A549 (cell line): ENCODE data around the gene PLIN3. TPM values are rescaled to one million over a fixed set of nuclear protein-coding genes. Genes with fewer than 3 reads are reported as not detected.

Experiments used
- ATAC-seq, 2 experiments: fragments of 200-7000 bp in 1 of 2; fragments of >200 bp in 1 of 2; cut with Nextera tagmentation in 1 of 2; cut with Tn5 transposase in 1 of 2; 3 replicates each; pipeline versions ENCODE4 v1.8.0 to v1.9.1; 2018 to 2020; ENCODE audit warnings: mild to moderate bottlenecking in 1 of 2, moderate library complexity in 1 of 2
- CTCF ChIA-PET: fragments of 300-600 bp; sonication (Branson Sonifier 250); formaldehyde crosslinking; extraction: SDS; loops from one replicate; lab custom pipeline; 2021; ENCODE audit warnings: antibody characterized with exemption, inconsistent platforms; lab: Yijun Ruan, JAX
- POLR2A ChIA-PET: fragments of 350-600 bp; formaldehyde crosslinking; extraction: SDS; loops from one replicate; lab custom pipeline; 2021; ENCODE audit warnings: antibody characterized with exemption, inconsistent platforms; lab: Yijun Ruan, JAX
- DNase-seq, 2 experiments: peaks; one replicate each; pipeline versions ENCODE4 v3.0.0 to v3.0.0-alpha.2; 2011 to 2016; ENCODE audit warnings: low read depth in 1 of 2, low spot score in 1 of 2
- FAIRE-seq: peaks from 2 replicates; lab custom pipeline; 2011; peaks lifted over from hg19 to GRCh38; lab: Jason Lieb, UNC
- H3K27ac ChIP-seq, 2 experiments: fragments of >200 bp; sonication (Bioruptor Twin); formaldehyde crosslinking; 3 replicates each; pipeline ENCODE4 v1.5.1; 2016 to 2017
- H3K4me1 ChIP-seq: fragments of >200 bp; sonication (Bioruptor Twin); formaldehyde crosslinking; 3 replicates; pipeline ENCODE4 v1.6.1; 2016
- H3K4me2 ChIP-seq: fragments of >200 bp; sonication (Bioruptor Twin); formaldehyde crosslinking; 3 replicates; pipeline ENCODE4 v1.6.1; 2016
- H3K4me3 ChIP-seq: fragments of >200 bp; sonication (Bioruptor Twin); formaldehyde crosslinking; 3 replicates; pipeline ENCODE4 v1.5.1; 2016
- H3K9me3 ChIP-seq: fragments of >200 bp; sonication (Bioruptor Twin); formaldehyde crosslinking; 3 replicates; pipeline ENCODE4 v1.6.1; 2016
- ATOH8 ChIP-seq: fragments of 250-450 bp; sonication (Bioruptor Pico); IDR thresholded peaks from 2 replicates; pipeline ENCODE4 v1.5.0; 2020; ENCODE audit warnings: low read depth, mild to moderate bottlenecking, moderate library complexity
- BCL3 ChIP-seq: fragments of >200 bp; sonication (Bioruptor Twin); formaldehyde crosslinking; IDR thresholded peaks from 3 replicates; pipeline ENCODE4 v1.6.1; 2016
- CEBPB ChIP-seq, 2 experiments: fragments of >200 bp in 1 of 2; sonication (Bioruptor Twin) in 1 of 2; formaldehyde crosslinking in 1 of 2; IDR thresholded peaks; 2 replicates each; pipeline ENCODE4 v1.6.1; 2012 to 2016
- EHMT2 ChIP-seq: fragments of 200-600 bp; sonication (generic); IDR thresholded peaks from 2 replicates; pipeline ENCODE4 v1.6.1; 2016; ENCODE audit warnings: antibody characterized with exemption, low read depth, mild to moderate bottlenecking, moderate library complexity
- FOSL2 ChIP-seq, 2 experiments: fragments of 450-650 bp in 1 of 2; fragments of >200 bp in 1 of 2; sonication (Bioruptor Twin) in 1 of 2; formaldehyde crosslinking; IDR thresholded peaks; 2 replicates each; pipeline versions ENCODE4 v1.5.0 to v1.6.1; 2016 to 2020; ENCODE audit warnings: mild to moderate bottlenecking in 1 of 2, moderate library complexity in 1 of 2
- HEYL ChIP-seq: fragments of 250-450 bp; sonication (Bioruptor Pico); IDR thresholded peaks from 2 replicates; pipeline ENCODE4 v1.8.0; 2021; ENCODE audit warnings: mild to moderate bottlenecking, moderate library complexity
- JUN ChIP-seq, 2 experiments: fragments of >200 bp; sonication (Bioruptor Twin); formaldehyde crosslinking; IDR thresholded peaks; 2 replicates in 1 of 2; 3 replicates in 1 of 2; pipeline ENCODE4 v1.6.1; 2016 to 2017
- KDM5A ChIP-seq: fragments of 200-600 bp; sonication (generic); IDR thresholded peaks from 2 replicates; pipeline ENCODE4 v1.6.1; 2016; ENCODE audit warnings: antibody characterized with exemption, mild to moderate bottlenecking
- MAFK ChIP-seq: fragments of 450-650 bp; IDR thresholded peaks from 2 replicates; pipeline ENCODE4 v1.6.1; 2014; ENCODE audit not compliant: partially characterized antibody
- MYC ChIP-seq: IDR thresholded peaks from 2 replicates; pipeline ENCODE4 v1.6.1; 2012; ENCODE audit warnings: mild to moderate bottlenecking, inconsistent platforms, low read length, improper control_type of control experiment, borderline replicate concordance
- NPAS2 ChIP-seq: fragments of 250-450 bp; sonication (Bioruptor Pico); IDR thresholded peaks from 2 replicates; pipeline ENCODE4 v1.8.0; 2022; ENCODE audit warnings: mild to moderate bottlenecking, moderate library complexity, borderline replicate concordance
- PBX3 ChIP-seq: IDR thresholded peaks from 2 replicates; pipeline ENCODE4 v1.6.1; 2012
- POLR2AphosphoS2 ChIP-seq: conservative IDR thresholded peaks from 2 replicates; pipeline ENCODE4 v1.6.1; 2012; ENCODE audit warnings: low read length, improper control_type of control experiment, inconsistent platforms
- RARB ChIP-seq: fragments of 250-450 bp; sonication (Bioruptor Pico); IDR thresholded peaks from 2 replicates; pipeline ENCODE4 v1.8.0; 2021; ENCODE audit warnings: mild to moderate bottlenecking, moderate library complexity
- RFX5 ChIP-seq: fragments of 450-650 bp; IDR thresholded peaks from 2 replicates; pipeline ENCODE4 v1.7.1; 2014; ENCODE audit warnings: antibody characterized with exemption, mild to moderate bottlenecking, moderate library complexity
- RNF2 ChIP-seq: fragments of 200-600 bp; sonication (generic); IDR thresholded peaks from 2 replicates; pipeline ENCODE4 v1.6.1; 2016; ENCODE audit warnings: low read depth, mild to moderate bottlenecking, antibody characterized with exemption, moderate library complexity, borderline replicate concordance
- SMC3 ChIP-seq: fragments of >200 bp; sonication (Bioruptor Twin); formaldehyde crosslinking; IDR thresholded peaks from 3 replicates; pipeline ENCODE4 v1.6.1; 2018; ENCODE audit warnings: inconsistent platforms
- SREBF2 ChIP-seq: fragments of 450-650 bp; IDR thresholded peaks from 2 replicates; pipeline ENCODE4 v1.6.1; 2014; ENCODE audit warnings: mild to moderate bottlenecking, moderate library complexity
- TP53 ChIP-seq: fragments of 250-450 bp; sonication (Bioruptor Pico); IDR thresholded peaks from 2 replicates; pipeline ENCODE4 v1.5.0; 2021; ENCODE audit warnings: mild to moderate bottlenecking, moderate library complexity
- WGBS: methylation state at CpG from one replicate; pipeline ENCODE4 v1.1.6; 2017; ENCODE audit errors: missing lambda C conversion rate; 5-methylcytosine and 5-hydroxymethylcytosine counted together
- polyA plus RNA-seq, 4 experiments: library from polyadenylated mRNA; depleted of rRNA in 3 of 4; stranded (reverse); fragments of >200 nt; fragmentation: RNase III in 1 of 4; extraction: RNeasy Plus Mini Kit Qiagen cat#74134 plus additional on column Dnase treatment in 1 of 4; gene quantifications; 2 replicates in 3 of 4; 3 replicates in 1 of 4; pipeline ENCODE4 v1.2.3, GENCODE V29; 2011 to 2017

Gene PLIN3
- polyA plus RNA-seq, 2 of the 4 experiments (the other 2 are of a cell fraction): 30.1 to 84.3 TPM

DNA sequence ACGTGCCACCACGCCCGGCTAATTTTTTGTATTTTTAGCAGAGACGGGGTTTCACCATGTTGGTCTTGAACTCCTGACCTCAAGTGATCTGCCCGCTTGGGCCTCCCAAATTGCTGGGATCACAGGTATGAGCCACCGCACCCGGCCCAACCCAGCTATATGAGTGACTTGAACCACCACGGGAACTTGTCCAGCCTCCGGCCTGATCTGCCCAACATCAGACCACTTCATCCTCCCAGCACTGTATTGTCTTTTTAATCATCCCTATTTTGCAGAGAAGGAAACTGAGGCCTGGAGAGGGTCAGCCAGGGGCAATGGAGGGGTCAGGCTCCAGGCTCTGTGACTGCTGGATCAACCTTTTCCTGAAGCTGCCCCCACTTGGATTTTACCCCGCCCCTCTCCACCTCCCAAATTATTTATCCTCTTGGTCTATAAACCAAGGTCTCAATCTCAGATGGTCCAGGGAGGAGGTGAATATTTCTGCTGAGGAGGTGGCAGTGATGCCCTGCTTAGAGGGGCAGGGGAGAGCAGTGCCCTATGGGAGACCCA is 893 bp upstream of the PLIN3 start:
- Histone ChIP-seq H3K4me2 (peak overlapping the region; percentile 51), H3K4me3 (no peak overlapping the region; the same call in 2 of the 3 replicates), H3K9me3 (no peaks in the 10 kb centered on the region), H3K4me1 (peaks cover 37% of the 10 kb centered on the region), H3K27ac (peak overlapping the region; percentile 90 to 94)
- ChIA-PET POLR2A (interaction anchor here (2.7 kb wide), 1 partner anchor 44 kb away, joined by 13 read pairs; no protein-coding TSS in a partner anchor), CTCF (interaction anchor here (0.6 to 10.5 kb wide), 9 partner anchors 9 to 59 kb away, joined by 3 to 170 read pairs (median 4); no protein-coding TSS in a partner anchor)
- WGBS: 42% methylated on average over 8 of the region's 10 CpGs
- no peak for DNase-seq
- no peak for ATAC-seq
- no peak for FAIRE-seq
- TF ChIP-seq RARB (CRISPR knock-in tag) (no peak), PBX3 (no peak), EHMT2 (no peak), MYC (no peak), JUN (IDR thresholded peaks at IDR 0.05) (peak in 1 of 2 experiments; percentile 7; a peak in 1 of 5 replicates)

- peak overlapping the region; percentile 93 for H3K4me2 ChIP-seq
- whole genome bisulfite sequencing: 7% methylated on average over 12 of the region's 22 CpGs
- H3K4me1 ChIP-seq: peaks cover 37% of the 10 kb centered on the region
- peak overlapping the region; percentile 97 for H3K4me3 ChIP-seq
- peak in 1 of 2 experiments; percentile 35 for DNase-seq
- H3K27ac ChIP-seq: peak overlapping the region; percentile 90 to 94
- no peak for FAIRE-seq
- ChIA-PET CTCF (interaction anchor here (0.6 to 10.5 kb wide), 11 partner anchors 9 to 476 kb away, joined by 3 to 170 read pairs (median 3); partner anchors contain the start of gene FEM1A), POLR2A (interaction anchor here (1.0 to 2.7 kb wide), 3 partner anchors 19 to 142 kb away, joined by 3 to 13 read pairs (median 4); no protein-coding TSS in a partner anchor)
- TF ChIP-seq MAFK (no peak), SMC3 (no peak), CEBPB (IDR thresholded peaks at IDR 0.05) (no peak), HEYL (CRISPR knock-in tag) (no peak), TP53 (no peak), RARB (CRISPR knock-in tag) (no peak), ATOH8 (no peak), RNF2 (no peak), SREBF2 (no peak), BCL3 (no peak), KDM5A (no peak), FOSL2 (IDR thresholded peaks at IDR 0.05) (no peak), FOSL2 (CRISPR knock-in tag; IDR thresholded peaks at IDR 0.05) (no peak)
- TF ChIP-seq, all 56 proteins: peak for 0
- H3K9me3 ChIP-seq: no peaks in the 10 kb centered on the region
- peak in 1 of 2 experiments; percentile 42; a peak in 3 of 6 replicates for ATAC-seq
These were observed 657 bp downstream of the PLIN3 start for GRCh38 chr19:4866595-4867424.

GRCh38 chr19:4861147-4861546 is 6.3 kb downstream of the PLIN3 start:
- FAIRE-seq (no peak), DNase-seq (no peak), ATAC-seq (no peak)
- no peak overlapping the region for H3K27ac ChIP-seq
- TF ChIP-seq RFX5 (no peak), POLR2AphosphoS2 (no peak), MYC (no peak), NPAS2 (no peak)
- 73% methylated on average over 10 of the region's 10 CpGs for WGBS
- H3K4me2 ChIP-seq: no peak overlapping the region
- CTCF ChIA-PET: interaction anchor here (0.5 to 9.2 kb wide), 3 partner anchors 10 to 719 kb away, joined by 3 to 67 read pairs (median 4); no protein-coding TSS in a partner anchor
- no peak overlapping the region for H3K4me3 ChIP-seq
- H3K9me3 ChIP-seq: no peaks in the 10 kb centered on the region
- POLR2A ChIA-PET: no interaction called here
- peaks cover 1% of the 10 kb centered on the region for H3K4me1 ChIP-seq
